HUES64 (cell line): ENCODE data around the gene CDC42BPB.

ENCODE experiments used
- H3K27ac ChIP-seq: 2 replicates; pipeline ENCODE4 v1.7.0; 2013; ENCODE audit warnings: low read depth, low read length, inconsistent platforms
- H3K27me3 ChIP-seq: 2 replicates; pipeline ENCODE4 v1.6.1; 2013; ENCODE audit warnings: mild to moderate bottlenecking, low read length; ENCODE audit not compliant: insufficient read depth
- H3K36me3 ChIP-seq: 2 replicates; pipeline ENCODE4 v1.6.1; 2013; ENCODE audit warnings: mild to moderate bottlenecking, low read length; ENCODE audit not compliant: insufficient read depth
- H3K4me1 ChIP-seq: 2 replicates; pipeline ENCODE4 v1.6.1; 2013; ENCODE audit warnings: mild to moderate bottlenecking, low read length, moderate library complexity; ENCODE audit not compliant: insufficient read depth
- H3K4me3 ChIP-seq: 2 replicates; pipeline ENCODE4 v1.5.1; 2013; ENCODE audit warnings: mild to moderate bottlenecking, low read length, moderate library complexity
- H3K9ac ChIP-seq: 2 replicates; pipeline ENCODE4 v1.6.1; 2013; ENCODE audit warnings: mild to moderate bottlenecking, low read depth, low read length
- H3K9me3 ChIP-seq: 2 replicates; pipeline ENCODE4 v1.6.1; 2013; ENCODE audit warnings: low read depth, low read length; ENCODE audit not compliant: insufficient read depth
- WGBS: fragments of 150-250, 120-280 bp; methylation state at CpG from one replicate; pipeline ENCODE4 v1.1.7; 2013; ENCODE audit warnings: missing lambda C conversion rate; 5-methylcytosine and 5-hydroxymethylcytosine counted together

The CDC42BPB gene

DNA sequence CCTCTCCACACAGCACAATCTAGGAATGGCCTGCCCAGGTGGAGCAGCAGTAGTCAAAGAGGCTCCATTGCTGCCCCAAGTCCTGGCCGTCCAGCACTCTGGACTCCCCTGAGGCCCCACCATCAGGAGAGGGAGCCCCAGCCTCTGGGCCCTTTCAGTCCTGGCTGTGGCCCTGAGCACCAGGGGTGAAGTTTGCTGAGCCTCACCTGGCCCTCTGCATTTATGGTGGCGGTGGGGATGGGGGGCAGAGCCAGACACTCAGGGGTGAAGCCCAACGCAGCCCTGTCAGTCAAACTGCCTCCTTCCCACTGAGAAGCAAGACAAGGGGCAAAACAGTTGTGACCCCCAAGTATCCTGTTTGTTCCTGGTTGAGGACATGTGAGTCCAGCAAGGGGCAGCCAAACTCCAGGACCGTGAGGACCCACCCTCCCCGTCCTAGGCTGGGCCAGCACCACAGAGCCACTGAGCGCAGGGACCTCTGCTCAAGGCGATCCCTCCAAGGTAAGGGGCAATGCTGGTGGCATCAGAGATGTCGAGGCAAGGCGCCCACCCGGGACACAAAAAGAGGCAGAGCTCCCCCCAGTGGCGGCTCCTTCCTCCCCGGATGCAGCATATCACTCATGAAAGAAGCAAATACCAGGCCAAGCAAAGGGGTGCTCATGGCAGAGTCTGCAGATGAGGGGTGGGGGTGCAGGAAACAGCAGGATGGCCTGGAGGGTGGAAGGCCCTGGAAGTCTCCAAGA, 139.7 kb downstream of the CDC42BPB start:
- Histone ChIP-seq H3K4me1 (no peaks in the 10 kb centered on the region), H3K36me3 (no peaks in the 10 kb centered on the region), H3K9ac (no peak overlapping the region), H3K27me3 (peaks cover 23% of the 10 kb centered on the region), H3K27ac (no peak overlapping the region), H3K4me3 (no peak overlapping the region), H3K9me3 (no peaks in the 10 kb centered on the region)
- 43% methylated on average over 12 of the region's 12 CpGs for WGBS

DNA sequence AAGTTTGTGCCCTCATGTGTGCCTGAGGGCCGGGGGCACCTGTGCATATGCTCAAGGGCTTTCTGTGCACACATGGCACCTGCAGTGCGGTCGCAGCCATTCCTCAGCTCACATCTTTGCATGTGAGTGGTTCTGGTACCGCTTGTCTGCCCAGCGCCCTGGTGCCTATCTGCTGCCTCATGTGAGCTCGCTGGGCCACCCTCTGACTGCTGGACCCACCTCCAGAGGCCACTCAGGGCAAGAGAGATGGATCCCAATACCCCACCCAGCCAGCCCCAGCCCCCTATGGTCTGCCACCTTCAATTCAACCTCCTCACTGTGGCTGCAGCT, 140.3 kb downstream of the CDC42BPB start:
- WGBS, result 87% methylated on average over 6 of the region's 6 CpGs
- Histone ChIP-seq H3K4me3 (no peak overlapping the region), H3K9ac (no peak overlapping the region), H3K36me3 (no peaks in the 10 kb centered on the region), H3K9me3 (no peaks in the 10 kb centered on the region), H3K27ac (no peak overlapping the region), H3K27me3 (peaks cover 17% of the 10 kb centered on the region), H3K4me1 (no peaks in the 10 kb centered on the region)

DNA sequence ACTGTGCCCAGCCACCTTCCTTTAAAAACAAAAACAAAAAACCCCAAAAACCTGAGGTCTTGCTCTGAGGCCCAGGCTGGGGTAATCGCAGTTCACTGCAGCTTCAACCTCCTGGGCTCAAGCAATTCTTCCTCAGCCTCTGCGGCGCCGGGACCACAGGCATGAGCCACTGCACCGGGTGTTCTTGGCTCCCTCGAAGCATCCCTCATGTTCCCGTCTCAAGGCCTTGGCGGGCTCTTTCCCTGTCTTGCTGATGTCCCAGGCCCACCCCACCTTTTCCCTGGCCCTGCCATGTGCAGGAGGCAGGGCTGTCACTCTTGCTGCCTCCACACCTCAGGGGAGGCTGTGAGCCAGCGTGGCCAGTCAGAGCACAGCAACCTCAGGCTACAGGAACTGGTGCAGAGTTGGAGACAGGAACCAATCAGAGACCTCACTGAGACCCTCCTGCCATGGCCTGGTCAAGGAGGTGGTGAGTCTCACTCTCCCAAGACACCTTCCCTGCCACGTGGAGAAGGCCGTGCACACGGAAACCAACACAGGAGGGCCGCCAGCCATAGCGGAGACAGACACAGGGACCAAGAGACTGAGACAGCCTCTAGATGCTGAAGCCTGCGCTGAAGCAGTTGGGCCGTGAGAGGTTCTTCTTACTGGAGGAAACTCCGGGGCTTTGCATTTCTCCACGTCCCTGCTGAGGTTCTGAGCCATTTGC, 140.8 kb downstream of the CDC42BPB start:
- no peaks in the 10 kb centered on the region for H3K36me3 ChIP-seq
- no peak overlapping the region for H3K9ac ChIP-seq
- peaks cover 12% of the 10 kb centered on the region for H3K27me3 ChIP-seq
- H3K4me3 ChIP-seq, result no peak overlapping the region
- no peaks in the 10 kb centered on the region for H3K4me1 ChIP-seq
- H3K27ac ChIP-seq, result no peak overlapping the region
- 87% methylated on average over 18 of the region's 18 CpGs for WGBS
- H3K9me3 ChIP-seq, result no peaks in the 10 kb centered on the region

DNA sequence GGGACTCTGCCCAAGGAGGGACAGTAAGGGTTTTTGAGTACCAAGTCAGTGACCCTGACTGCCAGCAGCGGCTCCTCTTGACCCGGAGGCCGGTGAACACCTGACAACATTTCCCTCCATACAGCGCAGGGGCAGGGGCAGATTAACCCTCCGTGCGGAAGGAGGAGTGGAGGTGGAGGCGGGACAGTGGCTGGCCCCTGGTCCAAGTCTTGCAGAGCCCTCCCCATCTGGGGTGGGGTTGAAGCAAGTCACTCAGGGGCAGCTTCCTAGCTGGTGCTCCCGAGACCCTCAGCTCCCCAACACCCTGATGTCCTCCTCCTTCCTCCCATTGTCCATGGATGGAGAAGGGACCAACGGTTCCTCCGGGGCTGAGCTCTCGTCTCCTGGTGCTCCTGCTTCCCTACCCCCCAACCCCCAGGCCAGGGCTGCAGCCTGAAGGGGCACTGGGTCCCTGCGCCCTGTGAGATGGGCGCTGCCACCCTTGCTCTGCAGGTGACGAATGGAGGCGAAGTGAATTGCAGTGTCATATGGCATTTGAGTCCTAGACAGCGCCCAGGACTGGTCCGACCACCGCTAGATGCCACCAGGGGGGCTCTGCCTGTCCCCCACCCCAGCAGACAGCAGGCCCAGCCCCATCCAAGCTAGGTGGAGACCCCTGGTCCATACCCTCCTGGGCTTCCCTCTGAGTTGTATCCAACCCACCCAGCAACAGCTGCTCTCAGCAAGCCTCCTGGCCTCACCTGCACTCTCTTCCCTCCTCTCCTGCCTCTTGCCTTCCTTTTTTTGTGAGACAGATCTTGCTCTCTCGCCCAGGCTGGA, 141.8 kb downstream of the CDC42BPB start:
- 0 out of 2 replicates have a peak, but pooled peaks cover 2% of the 10 kb centered on the region for H3K27me3 ChIP-seq
- WGBS, result 91% methylated on average over 19 of the region's 19 CpGs
- no peak overlapping the region for H3K4me3 ChIP-seq

DNA sequence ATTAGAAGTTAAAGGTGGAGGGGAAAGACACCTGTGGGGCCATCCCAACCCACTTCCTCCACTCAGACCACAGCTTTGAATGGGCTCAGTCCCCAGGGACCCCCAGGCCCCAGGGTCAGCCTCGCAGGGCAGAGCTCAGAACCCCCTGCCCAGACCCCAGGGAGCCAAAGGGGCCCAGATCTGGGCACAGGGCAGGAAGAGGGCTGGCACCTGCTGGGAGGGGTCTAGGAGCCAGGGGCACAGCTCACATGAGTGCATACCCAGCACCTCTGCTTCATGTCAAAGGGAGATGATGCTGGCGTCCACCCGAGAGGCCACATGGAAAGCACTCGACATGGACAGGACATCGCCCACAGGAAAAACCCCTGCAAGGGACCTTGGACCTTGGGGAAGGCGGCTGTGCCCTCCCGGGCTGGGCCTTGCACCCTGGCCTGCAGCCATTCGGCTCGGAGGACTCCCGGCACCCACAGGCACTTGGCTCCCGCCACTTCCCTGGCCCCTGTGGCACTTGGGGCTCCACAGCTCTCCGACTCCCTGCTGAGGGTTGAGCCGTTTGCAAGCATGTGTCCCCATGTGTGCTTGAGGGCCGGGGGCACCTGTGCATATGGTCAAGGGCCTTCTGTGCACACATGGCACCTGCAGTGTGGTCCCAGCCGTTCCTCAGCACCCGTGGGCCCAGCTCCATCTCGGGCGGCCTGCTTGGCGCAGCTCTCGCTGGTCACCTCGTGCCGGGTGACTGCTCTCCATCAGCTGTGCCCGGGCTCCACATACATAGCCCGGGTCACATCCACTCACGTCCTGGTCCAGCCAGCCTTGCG, 142.7 kb downstream of the CDC42BPB start:
- no peaks in the 10 kb centered on the region for H3K4me1 ChIP-seq
- H3K9me3 ChIP-seq, result no peaks in the 10 kb centered on the region

More for the DNA sequence above, 141.8 kb downstream of the CDC42BPB start:
- no peaks in the 10 kb centered on the region for H3K4me1 ChIP-seq
- H3K9me3 ChIP-seq, result no peaks in the 10 kb centered on the region
- no peak overlapping the region for H3K27ac ChIP-seq
- no peak overlapping the region for H3K9ac ChIP-seq
- H3K36me3 ChIP-seq, result no peaks in the 10 kb centered on the region

DNA sequence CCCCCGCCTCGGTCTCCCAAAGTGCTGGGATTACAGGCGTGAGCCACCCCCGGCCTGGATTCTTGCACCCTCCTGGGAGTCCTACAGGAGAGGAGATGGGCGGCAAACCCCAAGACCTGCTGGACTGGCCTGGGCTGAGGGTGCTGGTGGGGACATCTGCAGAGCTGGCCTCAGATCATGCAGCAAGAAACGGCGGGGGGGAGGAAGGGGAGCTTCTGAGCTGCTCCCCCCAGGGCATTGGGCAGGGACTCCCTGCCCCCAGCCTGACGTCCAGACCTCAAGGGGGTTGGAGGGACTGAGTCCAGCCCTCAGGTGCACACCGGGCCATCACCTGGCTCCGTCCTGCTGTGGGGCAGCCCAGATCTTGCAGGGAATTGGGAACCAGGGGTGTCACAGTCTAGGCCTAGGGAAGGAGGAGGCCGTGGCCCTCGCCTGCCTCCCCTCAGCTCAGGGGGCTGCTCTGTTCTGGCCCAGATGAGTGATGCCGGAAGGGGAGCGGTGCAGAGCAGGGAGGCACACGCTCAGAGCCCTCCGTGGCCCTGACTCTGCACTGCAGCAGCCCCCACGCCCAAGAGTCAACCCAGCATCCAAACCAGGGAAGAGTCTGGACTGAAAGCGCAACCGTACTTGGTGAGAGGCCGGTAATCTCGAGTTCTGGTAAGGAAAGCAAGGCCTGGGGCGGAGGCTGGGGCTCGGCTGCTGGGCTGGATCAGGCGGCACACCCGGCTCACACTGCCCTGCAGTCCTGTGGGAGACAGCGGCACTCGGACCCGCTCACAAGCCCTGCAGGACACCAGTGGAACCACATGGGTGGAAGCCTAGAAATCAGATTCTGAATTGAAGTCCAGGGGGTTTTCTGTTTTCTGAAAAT, 143.8 kb downstream of the CDC42BPB start:
- Histone ChIP-seq H3K9ac (no peak overlapping the region; the same call in 1 of the 2 replicates), H3K9me3 (no peaks in the 10 kb centered on the region), H3K4me3 (no peak overlapping the region), H3K4me1 (no peaks in the 10 kb centered on the region), H3K27ac (no peak overlapping the region), H3K27me3 (no peaks in the 10 kb centered on the region), H3K36me3 (no peaks in the 10 kb centered on the region)
- whole genome bisulfite sequencing, result 92% methylated on average over 28 of the region's 28 CpGs

More for the DNA sequence above, 142.7 kb downstream of the CDC42BPB start:
- Histone ChIP-seq H3K4me3 (no peak overlapping the region), H3K27me3 (no peaks in the 10 kb centered on the region), H3K27ac (no peak overlapping the region), H3K9ac (no peak overlapping the region), H3K36me3 (no peaks in the 10 kb centered on the region)
- 94% methylated on average over 26 of the region's 26 CpGs for WGBS

DNA sequence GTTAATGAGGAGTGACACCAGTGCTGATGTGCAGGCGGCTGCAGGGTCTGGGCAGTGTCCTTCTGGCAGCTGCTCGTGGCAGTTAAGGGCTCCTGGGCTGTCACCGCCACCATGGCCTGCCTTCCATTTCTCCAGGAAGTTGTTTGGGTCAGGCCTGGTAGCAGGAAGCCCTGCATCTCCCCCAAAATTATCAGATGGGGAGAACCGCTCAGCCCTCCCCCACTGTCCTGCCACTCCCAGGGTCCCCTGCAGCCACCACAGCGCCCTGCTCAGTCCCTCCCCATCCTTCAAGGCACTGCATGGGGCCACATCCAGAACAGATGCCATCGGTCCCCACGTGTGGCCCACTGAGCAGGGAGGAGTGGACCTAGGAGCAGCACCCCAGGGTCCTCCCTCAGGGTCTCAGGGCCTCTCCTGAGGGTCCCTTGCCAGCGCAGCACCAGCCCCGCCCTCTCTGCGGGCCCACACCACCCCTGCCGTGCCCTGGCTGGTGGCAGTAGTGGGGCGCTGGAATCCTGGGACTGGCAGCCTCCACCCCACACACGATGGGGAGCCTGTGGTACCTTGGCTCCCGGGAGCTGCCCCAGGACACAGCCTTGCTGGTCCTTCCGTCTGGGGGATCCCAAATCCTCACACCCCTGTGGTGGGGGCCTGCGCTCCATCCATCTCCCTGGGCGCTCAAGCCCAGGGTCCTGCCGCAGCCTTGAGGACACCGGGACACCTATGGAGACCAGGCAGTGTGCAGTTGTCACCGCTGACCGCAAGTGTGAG, 145.2 kb downstream of the CDC42BPB start:
- Histone ChIP-seq H3K27ac (no peak overlapping the region), H3K36me3 (0 out of 2 replicates have a peak, but pooled peaks cover under 1% of the 10 kb centered on the region), H3K27me3 (no peaks in the 10 kb centered on the region), H3K4me3 (no peak overlapping the region), H3K9ac (no peak overlapping the region), H3K9me3 (0 out of 2 replicates have a peak, but pooled peaks cover under 1% of the 10 kb centered on the region), H3K4me1 (no peaks in the 10 kb centered on the region)
- 93% methylated on average over 21 of the region's 21 CpGs for WGBS

DNA sequence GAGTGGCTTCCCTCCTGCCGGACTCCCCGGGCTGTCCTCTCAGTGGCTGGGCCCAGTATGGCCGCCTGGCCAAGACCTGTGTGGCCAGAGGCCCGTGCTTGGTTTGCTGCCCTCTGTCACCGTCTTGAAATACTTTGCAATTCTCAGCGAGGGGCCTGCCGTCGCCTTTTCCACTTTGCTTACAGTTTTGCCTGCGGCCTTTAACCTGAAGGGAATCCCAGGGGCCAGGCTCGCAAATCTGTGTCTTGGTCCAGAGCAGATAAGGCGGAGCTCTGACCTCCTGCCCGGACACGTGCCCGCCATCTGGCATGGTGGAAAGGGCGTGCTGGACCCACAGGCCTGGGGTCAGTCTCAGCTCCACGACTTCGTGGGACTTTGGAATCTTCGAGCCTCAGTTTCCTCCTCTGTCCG, 145.8 kb downstream of the CDC42BPB start:
- H3K27ac ChIP-seq, result no peak overlapping the region
- no peak overlapping the region for H3K9ac ChIP-seq
- peaks cover 7% of the 10 kb centered on the region for H3K9me3 ChIP-seq
- H3K36me3 ChIP-seq, result peaks cover 7% of the 10 kb centered on the region; the same call in 1 of the 2 replicates
- no peak overlapping the region for H3K4me3 ChIP-seq
- WGBS, result 89% methylated on average over 19 of the region's 19 CpGs
- no peaks in the 10 kb centered on the region for H3K4me1 ChIP-seq
- no peaks in the 10 kb centered on the region for H3K27me3 ChIP-seq

DNA sequence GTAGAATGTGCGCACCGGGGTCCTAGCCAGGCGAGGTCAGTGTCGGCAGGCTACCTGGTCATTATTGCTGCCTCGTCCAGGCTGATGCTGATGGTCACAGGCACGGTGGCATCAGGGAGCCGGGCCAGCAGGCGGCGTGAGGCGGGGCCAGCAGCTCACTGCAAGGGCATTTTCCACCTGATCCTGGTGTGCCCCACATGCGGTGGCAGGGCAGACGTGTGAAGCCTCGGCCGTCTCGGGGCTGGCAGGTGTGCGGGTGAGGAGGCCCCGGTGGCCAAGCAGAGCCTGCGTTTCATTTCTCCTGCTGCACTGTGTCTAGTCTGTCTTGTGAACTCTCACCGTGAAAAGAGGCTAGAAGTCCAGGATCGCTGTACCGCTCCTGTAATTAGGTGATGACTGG, 146.9 kb downstream of the CDC42BPB start:
- WGBS, result 94% methylated on average over 21 of the region's 21 CpGs

More for the DNA sequence above, 146.9 kb downstream of the CDC42BPB start:
- Histone ChIP-seq H3K27me3 (no peaks in the 10 kb centered on the region), H3K4me3 (no peak overlapping the region), H3K36me3 (peaks cover 17% of the 10 kb centered on the region), H3K9me3 (peaks cover 13% of the 10 kb centered on the region), H3K27ac (no peak overlapping the region), H3K9ac (no peak overlapping the region), H3K4me1 (no peaks in the 10 kb centered on the region)
